ENCODE measurements around the gene NBPF10.
"Not testable (repeated sequence)": the region's sequence is repeated elsewhere in the genome, so short reads cannot be mapped to it uniquely, and the experiment has no call there.

Gene NBPF10, protein sequence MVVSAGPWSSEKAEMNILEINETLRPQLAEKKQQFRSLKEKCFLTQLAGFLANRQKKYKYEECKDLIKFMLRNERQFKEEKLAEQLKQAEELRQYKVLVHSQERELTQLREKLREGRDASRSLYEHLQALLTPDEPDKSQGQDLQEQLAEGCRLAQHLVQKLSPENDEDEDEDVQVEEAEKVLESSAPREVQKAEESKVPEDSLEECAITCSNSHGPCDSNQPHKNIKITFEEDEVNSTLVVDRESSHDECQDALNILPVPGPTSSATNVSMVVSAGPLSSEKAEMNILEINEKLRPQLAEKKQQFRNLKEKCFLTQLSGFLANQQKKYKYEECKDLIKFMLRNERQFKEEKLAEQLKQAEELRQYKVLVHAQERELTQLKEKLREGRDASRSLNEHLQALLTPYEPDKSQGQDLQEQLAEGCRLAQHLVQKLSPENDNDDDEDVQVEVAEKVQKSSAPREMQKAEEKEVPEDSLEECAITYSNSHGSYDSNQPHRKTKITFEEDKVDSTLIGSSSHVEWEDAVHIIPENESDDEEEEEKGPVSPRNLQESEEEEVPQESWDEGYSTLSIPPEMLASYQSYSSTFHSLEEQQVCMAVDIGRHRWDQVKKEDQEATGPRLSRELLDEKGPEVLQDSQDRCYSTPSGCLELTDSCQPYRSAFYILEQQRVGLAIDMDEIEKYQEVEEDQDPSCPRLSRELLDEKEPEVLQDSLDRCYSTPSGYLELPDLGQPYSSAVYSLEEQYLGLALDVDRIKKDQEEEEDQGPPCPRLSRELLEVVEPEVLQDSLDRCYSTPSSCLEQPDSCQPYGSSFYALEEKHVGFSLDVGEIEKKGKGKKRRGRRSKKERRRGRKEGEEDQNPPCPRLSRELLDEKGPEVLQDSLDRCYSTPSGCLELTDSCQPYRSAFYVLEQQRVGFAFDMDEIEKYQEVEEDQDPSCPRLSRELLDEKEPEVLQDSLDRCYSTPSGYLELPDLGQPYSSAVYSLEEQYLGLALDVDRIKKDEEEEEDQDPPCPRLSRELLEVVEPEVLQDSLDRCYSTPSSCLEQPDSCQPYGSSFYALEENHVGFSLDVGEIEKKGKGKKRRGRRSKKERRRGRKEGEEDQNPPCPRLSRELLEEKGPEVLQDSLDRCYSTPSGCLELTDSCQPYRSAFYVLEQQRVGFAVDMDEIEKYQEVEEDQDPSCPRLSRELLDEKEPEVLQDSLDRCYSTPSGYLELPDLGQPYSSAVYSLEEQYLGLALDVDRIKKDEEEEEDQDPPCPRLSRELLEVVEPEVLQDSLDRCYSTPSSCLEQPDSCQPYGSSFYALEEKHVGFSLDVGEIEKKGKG (N-terminal part only)

DNA sequence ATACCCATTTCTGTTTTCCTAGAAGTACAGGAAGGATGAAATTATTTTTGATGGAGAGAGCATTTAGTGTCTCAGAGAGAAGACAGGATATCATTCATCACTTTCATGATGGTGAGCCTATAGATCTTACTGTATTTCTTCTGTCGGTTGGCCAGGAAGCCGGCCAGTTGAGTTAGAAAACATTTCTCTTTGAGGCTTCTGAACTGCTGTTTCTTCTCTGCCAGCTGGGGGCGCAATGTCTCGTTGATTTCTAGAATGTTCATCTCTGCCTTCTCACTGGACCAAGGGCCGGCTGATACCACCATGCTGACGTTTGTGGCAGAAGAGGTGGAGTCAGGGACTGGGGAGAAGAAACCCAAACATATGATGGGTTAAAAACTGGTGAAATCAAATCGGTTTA is at the start of gene NBPF10:
NBPF10 (minus strand) TSS at position 340 of the 400 bp plus-strand sequence; CDS start at position 305, 35 bp downstream.
- H3K36me3 Mint-ChIP-seq, H3K9me3 Mint-ChIP-seq, H3K27ac Mint-ChIP-seq, H3K4me3 Mint-ChIP-seq, H3K4me1 Mint-ChIP-seq, CTCF ChIA-PET, H3K27me3 Mint-ChIP-seq: not testable (repeated sequence)
- peak; percentile 19 for DNase-seq

DNA sequence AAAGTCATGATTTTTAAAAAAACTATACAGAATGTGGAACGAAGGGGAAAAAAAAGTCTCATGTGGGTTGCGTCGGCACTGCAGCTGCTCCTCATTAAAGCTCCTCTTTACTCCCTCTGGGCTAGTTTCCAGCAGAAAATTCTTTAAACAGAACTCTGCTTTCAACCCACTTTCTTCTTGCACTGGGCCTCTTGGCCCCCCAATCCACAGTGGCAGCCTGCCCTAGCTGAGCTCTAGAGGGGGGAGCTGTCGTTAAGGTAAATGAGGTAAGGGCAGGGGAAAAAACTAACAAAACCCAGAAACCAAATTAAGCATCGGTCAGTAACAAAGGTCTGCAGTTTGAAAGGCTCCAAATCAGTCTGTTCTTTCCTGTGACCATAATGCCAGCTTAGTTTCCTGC is 29.9 kb upstream of the NBPF10 start:
- H3K4me3 Mint-ChIP-seq, H3K4me1 Mint-ChIP-seq, H3K36me3 Mint-ChIP-seq, H3K27ac Mint-ChIP-seq, CTCF ChIA-PET, DNase-seq, H3K27me3 Mint-ChIP-seq, H3K9me3 Mint-ChIP-seq: not testable (repeated sequence)

DNA sequence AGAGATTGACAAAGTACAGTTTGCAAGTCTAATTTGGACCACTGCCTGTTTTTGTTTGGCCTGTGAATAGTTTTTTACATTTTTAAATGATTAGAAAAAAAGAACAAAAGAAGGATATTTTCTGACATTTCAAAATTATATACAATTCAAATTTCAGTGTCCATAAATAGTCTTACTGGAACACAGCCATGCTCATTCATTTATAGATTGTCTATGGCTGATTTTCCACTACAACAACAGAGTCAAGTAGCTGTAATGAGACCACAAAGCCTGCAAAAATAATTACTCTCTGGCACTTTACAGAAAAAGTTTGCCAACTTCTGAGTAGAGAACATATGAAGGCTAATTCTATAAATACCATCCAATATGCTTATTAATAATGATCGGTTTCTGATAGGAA is 23.1 kb upstream of the NBPF10 start:
- H3K4me3 Mint-ChIP-seq, H3K27me3 Mint-ChIP-seq, DNase-seq, H3K36me3 Mint-ChIP-seq, H3K4me1 Mint-ChIP-seq, CTCF ChIA-PET, H3K9me3 Mint-ChIP-seq, H3K27ac Mint-ChIP-seq: not testable (repeated sequence)

DNA sequence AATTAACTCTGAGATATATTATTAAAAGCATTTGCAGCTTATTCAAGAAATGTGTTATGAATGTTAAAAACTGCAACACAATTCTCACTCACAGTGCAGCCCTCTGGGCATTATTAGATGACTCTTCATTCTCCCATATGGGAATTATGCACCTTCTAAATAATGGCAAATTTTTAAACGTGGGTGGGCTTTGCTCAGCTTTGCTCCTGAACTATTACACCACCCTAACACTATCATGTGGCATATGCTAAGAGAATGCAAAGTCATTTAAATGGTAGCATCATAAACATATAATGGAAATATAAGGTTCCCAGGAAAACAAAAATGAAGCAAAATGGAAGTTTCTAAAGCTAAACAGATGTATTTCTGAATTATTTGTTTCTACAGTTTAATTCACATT is 22.7 kb upstream of the NBPF10 start:
- H3K9me3 Mint-ChIP-seq, CTCF ChIA-PET, H3K4me3 Mint-ChIP-seq, H3K27ac Mint-ChIP-seq, H3K36me3 Mint-ChIP-seq, DNase-seq, H3K27me3 Mint-ChIP-seq, H3K4me1 Mint-ChIP-seq: not testable (repeated sequence)
